Left kidney (tissue), 2 donors: Measurements from ENCODE around the gene KRTAP5-1. TPM values are rescaled to one million over a fixed set of nuclear protein-coding genes. Genes with fewer than 3 reads are reported as not detected.
"Not testable (repeated sequence)": the region's sequence is repeated elsewhere in the genome, so short reads cannot be mapped to it uniquely, and the experiment has no call there.

Experiments used
- DNase-seq: peaks from one replicate; pipeline ENCODE4 v3.0.0-alpha.2; 2013
- polyA plus RNA-seq: library from polyadenylated mRNA; unstranded; fragments of 120-200 nt; gene quantifications from one replicate; pipeline ENCODE4 v1.2.1, GENCODE V29; 2013; ENCODE audit not compliant: insufficient read length

KRTAP5-1 gene
- polyA plus RNA-seq, 1 donor, result 0.35 TPM

DNA sequence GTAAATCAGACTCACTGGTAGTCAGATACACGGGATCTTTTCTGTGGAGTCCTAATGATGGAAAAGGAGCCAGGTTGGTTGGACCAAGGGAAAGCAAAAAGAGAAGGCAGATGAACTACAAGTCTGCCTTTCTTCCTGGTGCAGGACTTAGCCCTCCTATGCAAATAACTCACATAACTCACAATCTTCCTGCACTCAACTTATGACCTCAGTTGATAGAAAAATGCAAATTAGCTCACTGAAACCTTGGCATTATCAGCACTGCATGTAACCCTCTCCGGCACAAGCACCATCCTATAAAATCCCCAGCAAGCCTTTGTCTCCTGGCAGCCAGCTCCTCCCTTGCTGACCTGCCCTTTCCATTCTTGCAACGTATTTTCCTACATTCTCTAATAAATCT is 16.6 kb upstream of the KRTAP5-1 start:
- DNase-seq, result not testable (repeated sequence)

DNA sequence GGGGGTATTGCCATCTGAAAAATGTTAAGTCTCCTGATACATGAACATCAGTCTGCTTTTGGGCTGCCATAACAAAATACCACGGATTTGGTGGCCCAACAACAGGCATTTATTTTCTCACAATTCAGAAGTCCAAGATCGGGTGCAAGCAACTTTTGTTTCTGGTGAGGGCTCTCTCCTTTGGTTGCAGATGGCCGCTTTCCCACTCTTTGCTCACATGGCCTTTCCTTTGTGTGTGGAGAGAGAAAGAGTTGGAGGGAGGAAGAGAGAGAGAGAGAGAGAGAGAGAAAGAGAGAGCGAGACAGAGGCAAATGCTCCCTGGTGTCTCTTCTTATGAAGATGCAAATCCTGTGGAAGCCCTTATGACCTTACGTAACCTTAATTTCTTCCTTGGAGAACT is 15.5 kb upstream of the KRTAP5-1 start:
- DNase-seq, result no peak

DNA sequence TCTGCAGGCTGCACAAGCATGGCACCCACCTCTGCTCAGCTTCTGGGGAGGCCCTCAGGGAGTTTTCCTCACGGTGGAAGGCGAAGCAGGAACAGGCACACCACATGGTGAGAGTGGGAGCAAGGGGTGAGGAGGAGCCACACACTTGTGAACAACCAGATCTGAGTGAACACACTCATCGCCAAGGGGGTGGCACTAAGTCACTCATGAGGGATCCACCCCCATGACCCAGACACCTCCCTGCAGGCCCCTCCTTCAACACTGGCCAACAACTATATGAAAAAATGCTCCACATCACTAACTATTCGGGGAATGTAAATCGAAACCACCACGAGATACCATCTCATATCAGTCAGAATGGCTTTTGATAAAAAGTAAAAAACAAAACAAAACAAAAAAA is 13.7 kb upstream of the KRTAP5-1 start:
- DNase-seq, result no peak

DNA sequence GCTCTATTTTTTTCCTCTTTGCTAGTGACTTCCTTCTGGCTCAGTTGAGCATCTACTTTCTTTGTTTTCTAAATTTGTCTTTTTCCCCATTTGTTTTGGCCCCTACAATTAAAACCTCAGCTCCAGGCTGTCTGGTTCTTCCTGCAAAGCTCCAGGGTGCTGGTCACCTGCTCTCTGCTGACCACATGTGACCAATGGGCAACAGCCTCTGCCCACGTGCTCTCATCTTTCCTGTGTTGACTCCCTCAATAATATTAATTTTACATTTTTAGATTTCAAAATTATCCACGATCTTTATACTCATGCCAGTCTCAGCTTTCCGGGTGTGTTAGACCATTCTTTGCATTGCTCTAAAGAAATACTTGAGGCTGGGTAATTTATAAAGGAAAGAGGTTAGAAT is 13.3 kb upstream of the KRTAP5-1 start:
- not testable (repeated sequence) for DNase-seq

DNA sequence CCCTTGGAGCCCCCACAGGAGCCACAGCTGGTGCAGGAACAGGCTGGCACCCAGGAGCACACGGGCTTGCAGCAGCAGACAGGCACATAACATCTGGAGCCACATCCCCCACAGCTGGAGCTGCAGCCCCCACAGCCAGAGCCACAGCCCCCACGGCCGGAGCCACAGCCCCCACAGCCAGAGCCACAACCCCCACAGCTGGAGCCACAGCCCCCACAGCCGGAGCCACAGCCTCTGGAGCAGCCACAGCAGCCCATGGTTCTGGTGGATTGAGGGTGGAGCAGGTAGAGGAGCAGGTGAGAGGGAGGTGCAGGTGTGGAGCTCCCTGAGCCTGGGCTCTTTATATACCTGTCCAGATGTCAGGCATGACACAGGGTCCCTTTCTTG is 12.9 kb upstream of the KRTAP5-1 start, which contains the start of gene KRTAP5-2:
Gene KRTAP5-2, minus strand, starts transcription at position 301 of the 387 bp plus-strand sequence. Its CDS starts 44 bp downstream, at position 257.
- DNase-seq, result no peak

DNA sequence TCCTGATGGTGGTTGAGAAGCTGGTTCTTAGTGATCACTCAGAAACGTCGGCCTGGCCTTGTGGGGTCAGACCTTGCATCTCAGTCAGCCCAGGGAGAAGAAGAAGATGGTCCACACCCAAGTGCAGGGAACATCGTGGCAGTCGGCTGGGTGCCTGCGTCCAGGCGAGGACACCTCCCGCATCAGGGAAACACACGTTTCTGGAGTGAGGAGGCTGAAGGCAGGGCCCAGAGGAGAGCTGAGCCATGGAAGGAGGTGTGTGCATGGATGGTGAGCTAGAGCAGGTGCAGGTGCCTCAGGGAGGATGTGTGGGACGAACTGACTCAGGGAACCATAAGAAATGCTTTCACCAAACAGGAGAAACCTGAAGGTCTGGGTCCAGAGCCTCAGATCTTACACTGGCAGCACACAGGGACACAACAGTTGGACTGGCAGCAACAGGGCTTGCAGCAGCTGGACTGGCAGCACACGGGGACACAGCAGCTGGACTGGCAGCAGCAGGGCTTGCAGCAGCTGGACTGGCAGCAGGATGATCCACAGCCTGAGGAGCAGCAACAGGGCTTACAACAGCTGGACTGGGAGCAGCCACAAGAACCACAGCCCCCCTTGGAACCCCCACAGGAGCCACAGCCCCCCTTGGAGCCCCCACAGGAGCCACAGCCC is 12.4 kb upstream of the KRTAP5-1 start:
- no peak for DNase-seq

DNA sequence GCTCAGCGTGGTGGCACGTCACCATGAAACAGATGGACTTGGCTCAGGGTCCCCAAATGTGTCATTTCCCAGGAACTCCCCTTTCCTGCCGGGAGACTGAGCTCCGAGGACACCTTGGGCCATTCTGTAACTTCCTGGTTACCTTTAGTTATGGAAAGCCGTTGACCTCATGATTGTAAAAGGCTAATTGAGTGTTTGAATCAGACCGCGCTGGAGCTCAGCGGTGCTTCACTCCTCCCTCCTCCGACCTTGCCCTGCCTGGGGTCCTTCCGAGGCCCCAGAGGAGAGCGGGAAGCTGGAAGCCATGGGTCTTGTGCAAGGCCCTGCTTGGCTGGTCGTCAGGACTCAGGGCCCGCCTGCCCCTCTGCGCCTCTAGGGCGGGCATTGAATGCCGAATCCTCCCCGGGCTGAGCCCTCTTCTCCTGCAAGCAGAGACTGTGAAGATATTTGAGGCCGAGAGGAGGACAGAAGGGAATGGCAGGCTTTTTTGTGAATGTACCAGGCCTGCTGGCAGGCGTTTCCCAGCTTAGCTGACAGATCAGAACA is 11.6 kb upstream of the KRTAP5-1 start:
- DNase-seq, result not testable (repeated sequence)

DNA sequence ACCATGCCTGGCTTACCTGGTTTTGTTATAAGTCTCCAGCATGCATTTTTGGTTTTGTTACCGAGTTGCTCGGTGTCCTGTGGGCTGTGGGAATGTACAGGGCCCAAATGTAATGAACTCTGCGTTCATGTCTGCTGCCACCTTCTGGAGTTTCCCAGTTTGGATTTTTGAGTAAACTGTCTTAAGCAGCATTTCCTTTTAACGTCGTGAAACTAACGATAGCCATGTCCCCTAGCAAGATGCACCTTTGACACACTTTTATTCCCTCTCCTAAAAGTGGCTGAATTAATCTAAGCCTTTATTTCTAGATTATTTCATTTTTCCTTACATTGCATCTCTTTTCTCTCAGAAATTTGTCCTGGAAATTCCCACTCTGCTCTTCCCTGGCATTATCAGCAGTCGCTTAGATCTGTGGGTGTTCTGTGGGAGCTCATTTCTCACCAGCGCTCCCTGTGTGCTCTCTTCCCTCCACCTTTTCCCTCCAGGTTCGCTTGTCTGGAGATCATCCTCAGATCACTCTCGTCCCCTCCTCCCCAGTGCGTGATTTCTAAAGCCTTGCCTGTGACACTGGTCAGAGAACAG is 11.0 kb upstream of the KRTAP5-1 start:
- not testable (repeated sequence) for DNase-seq

DNA sequence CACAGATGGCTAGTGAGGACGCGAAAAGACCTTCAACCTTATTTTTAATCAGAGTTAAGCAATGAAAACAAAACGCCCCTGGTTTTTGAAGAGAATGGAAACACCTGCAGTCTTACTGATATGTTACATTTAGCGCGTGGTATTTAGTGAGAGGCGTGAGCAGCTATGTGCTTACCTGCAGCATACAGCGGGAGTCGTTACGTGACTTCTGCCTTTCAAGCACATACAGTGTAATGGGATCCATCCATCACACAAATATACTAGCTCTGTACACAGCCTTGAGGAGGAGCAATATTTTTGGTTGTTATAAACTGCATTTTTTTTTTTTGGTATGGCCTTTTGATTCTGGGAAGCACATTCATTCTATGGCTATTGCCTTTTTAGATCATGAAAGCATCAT is 7.5 kb upstream of the KRTAP5-1 start:
- DNase-seq, result no peak

DNA sequence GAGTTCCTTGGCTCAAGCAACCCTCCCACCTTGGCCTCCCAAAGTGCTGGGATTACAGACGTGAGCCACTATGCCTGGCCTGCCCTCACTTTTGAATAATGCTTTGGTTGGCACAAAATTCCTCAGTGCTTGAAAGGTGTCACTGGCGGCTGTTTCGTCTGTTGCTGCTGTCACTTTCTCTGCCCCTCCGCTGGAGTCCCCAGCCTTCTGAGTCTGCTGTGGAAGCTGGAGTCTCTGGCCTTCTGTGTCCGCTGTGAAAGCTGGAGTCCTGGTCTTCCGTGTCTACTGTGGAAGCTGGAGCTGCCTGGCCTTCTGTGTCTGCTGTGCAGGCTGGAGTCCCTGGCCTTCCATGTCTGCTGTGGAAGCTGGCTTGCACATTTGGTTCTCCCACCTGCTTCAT is 4.9 kb upstream of the KRTAP5-1 start:
- no peak for DNase-seq

DNA sequence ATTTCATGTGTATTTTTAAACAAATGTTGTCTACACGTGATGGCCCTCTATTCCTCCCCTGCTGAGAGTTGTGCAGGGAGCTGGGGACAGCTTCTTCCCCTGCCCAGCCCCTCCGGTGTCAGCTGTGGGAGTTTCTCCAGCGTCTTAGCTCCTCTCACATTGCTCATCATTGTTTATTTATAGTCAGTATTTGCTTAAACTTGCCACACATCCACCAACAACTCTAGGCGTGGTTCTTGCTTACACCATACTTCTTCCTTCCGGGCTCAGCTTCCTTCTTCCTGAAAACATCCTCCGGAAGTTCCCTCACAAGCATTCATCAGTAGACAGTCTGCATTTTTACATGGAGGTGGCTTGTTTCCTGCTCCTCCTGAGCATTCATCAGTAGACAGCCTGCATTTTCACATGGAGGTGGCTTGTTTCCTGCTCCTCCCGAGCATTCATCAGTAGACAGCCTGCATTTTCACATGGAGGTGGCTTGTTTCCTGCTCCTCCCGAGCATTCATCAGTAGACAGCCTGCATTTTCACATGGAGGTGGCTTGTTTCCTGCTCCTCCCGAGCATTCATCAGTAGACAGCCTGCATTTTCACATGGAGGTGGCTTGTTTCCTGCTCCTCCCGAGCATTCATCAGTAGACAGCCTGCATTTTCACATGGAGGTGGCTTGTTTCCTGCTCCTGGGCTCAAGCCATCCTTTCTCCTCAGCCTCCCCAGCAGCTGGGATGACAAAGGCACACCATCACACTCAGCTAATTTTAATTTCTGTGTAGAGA is 4.3 kb upstream of the KRTAP5-1 start:
- DNase-seq, result not testable (repeated sequence)

DNA sequence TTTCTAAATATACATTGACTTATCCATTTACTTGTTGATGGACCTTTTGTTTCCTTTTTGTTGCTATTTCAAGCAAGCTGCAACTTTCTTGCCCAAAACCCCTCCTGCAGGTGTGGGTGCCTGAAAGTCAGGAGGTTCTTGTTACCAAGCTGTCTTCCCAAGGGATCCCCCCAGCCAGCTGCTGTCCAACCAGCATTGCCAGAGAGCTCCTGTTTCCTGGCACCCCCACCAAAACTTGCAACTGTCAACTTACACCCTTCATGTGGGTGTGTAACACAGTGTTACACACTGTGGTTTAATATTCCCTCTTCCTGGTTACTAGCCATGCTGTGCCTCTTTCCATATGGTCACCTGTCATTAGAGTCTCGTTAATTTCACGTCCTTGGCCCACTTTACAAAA is 1.6 kb upstream of the KRTAP5-1 start:
- no peak for DNase-seq

DNA sequence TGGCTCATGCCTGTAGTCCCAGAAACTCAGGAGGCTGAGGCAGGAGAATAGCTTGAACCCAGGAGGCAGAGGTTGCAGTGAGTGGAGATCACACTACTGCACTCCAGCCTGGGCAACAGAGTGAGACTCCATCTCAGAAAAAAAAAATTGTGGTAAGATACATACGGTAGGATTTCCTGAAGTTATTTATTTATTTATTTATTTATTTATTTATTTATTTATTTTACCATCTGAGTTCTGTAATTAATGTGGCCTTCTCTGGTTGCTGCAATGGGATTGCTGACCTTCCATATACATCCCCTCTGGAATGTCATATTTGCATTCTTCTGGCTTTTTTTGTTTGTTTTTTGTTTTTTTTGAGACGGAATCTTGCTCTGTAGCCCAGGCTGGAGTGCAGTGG is 2.2 kb downstream of the KRTAP5-1 start:
- not testable (repeated sequence) for DNase-seq

DNA sequence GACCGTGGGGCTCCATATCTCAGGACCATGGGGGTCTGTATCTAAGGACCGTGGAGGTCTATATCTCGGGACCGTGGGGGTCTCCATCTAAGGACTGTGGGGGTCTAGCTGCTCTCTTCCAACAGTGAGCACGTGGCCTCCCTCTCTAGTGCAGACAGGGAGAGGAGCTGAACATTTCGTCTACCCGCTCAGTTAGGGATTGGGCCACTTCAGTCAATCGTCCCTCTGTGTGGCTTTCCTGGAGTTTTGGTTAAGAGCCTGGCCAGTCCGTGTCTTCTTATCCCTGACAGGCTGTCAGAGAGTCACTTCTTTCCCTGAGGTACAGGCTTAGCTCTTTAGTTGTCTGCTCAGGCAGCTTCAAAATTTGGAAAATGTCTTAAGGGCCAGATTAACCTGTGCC is 3.1 kb downstream of the KRTAP5-1 start:
- no peak for DNase-seq

DNA sequence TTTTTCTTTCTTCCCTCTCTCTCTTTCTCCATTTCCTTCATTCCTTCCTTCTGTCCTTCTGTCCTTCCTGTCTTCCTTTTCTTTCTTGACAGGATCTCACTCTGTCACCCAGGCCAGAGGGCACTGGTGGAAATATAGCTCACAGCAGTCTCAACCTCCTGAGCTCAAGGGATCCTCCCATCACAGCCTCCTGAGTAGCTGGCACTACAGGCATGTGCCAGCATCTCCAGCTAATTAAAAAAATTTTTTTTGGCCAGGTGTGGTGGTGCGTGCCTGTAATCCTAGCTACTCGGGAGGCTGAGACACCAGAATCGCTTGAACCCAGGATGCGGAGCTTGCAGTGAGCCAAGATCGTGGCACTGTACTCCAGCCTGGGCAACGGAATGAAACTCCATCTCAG is 8.3 kb downstream of the KRTAP5-1 start:
- DNase-seq, result no peak

DNA sequence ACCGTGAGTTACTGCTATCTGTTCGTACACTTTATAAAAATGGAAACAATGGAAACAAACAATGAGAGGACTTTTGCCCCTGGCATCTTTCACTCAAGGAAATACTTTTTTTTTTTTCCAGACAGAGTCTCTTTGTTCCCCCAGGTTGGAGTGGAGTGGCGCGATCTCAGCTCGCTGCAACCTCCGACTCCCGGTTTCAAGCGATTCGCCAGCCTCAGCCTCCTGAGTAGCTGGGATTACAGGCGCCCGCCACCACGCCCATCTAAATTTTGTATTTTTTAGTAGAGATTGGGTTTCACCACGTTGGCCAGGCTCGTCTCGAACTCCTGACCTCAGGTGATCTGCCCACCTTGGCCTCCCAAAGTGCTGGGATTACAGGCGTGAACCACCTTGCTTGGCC is 9.3 kb downstream of the KRTAP5-1 start:
- not testable (repeated sequence) for DNase-seq

DNA sequence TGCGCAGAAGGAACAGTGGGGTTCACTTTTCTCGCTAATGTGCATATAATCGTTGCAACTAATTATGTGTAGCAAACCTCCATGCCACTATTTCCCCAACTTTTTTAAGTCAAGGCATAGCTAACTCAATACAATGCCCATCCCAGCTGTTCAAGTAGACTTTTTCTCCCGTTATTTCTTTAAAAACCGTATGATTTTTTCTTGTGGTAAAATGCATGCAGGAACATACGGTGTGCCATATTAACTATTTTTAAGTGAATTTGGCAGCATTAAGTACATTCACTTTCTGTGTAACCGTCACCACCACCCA is 10.2 kb downstream of the KRTAP5-1 start:
- DNase-seq, result no peak

DNA sequence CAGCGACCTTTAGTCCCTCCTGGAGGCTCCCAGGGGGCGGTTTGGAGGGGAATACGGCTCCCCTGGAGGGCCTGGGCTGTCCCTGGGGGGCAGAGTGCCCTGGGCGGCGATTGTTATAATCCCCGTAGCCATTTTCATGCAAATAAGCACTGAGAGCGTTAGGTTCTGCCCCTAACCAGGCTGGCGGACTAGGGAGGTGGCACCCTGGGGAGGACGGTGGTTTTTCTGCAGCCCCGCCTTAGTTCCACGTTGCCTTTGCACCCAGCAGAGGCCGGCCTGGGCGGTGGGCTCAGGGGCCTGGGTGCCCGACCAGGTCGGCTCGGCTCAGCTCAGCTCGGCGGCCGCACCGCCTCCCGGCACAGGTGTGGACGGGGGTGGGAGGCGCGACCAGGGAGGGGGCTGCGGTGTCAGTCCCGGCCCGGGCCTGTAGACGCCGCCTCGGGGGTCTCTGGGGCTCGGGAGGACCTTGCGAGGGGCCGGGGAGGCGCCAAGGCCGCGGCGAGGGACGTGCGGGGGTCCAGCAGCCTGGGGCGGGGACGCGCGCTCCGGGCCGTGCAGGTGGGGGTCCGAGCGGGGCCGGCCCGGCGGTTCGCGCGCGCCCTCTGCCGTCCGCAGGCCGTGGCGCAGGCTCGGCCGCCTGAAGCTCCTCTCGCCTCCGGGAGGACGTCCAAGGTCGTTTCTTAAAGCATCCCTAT is 10.7 kb downstream of the KRTAP5-1 start:
- DNase-seq, result no peak

DNA sequence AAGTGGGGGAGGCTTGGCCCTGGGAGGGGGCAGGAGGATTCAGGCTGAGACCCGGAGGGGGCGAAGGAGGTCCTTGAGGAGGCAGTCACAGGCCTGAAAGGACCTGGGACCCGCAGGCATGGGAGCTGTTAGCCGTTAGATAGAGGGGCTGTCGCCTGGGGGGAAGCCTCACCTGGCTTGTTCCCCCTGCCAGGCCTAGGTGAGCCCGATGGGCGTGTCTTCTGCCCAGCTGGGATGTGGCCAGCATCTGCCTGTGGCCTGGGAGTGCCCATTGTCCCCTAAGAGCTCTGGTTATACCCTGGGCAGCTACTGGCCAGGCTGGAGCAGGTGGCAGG is 11.2 kb downstream of the KRTAP5-1 start:
- no peak for DNase-seq

DNA sequence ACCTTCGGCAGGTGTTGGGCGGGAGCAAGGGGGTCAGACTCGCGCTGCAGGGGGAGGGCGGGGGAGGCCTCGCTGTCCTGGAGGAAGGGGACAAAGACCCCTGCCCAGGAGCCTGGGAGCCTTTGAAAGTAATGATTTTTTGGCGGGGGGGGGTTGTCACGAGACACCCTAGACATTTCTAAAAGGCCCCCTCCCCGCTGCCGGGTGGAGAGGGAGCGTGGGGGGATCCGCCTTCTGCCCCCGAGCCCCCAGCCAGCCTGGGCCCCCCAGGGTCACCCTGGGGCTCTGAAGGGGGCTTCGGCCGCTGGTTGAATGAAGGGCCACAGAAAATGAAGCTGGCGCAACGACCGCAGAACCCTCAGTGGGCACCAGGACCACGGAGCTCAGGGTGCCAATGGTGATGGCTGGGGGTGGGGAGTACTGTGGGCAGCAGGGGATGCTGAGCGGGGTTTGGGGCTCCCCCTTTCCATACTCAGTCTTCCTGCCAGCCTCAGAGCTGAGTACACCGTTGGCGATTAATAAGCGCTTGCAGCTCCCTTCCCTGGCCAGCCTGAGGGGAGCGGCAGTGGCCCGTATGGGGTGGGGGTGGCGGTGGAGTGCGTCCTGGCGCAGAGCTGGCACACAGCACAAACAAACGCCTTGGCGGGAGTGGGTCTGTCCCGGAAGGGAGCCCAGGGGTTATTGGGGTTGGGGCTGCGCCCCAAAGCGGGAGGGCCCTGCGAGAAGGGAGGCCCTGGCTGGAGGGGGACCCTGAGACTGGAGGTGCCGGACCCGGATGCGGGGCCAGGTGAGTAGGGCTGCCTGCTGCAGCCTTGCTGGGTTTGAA is 11.8 kb downstream of the KRTAP5-1 start:
- DNase-seq, result no peak

DNA sequence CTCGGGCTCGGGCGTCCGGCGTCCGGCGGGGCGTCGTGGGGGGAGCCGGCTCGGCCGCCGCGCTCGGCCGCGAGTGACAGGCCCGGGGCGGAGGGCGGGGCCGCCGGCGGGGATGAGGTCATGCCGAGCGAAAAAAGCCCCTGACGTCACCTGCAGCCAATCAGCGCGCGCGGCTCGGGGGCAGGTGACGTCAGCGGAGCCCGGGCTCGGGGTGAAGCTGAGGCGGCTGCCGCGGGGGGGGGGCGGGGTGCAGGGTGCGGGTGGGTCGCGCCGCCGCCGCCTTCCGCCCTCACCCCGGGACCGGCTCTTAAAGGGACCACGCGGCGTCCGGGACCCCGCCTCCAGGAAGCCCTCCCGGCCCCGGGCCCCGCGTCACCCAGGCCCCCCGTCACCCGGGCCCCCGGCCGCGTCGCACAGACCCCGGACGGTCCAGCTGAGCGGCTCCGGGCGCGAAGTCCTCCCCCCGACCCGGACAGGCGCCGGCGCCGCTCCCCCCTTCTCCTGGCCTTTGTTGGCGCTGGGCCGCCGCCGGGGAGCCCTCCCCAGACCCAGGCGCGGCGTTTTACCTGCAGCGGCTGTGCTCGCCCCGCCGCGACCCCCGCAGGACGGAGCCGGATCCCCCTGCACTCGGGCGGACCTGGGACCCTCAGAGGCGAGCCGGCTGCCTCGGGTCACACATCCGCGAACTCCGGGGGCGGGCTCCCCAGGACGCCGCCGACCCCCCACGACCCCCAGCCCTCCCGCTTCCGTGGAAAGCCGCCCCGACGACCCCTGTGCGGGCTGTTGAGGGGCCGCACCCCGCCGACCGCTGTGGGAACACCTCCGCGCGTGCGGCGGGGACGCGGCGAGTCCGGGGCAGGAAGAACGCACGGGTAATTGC is 12.6 kb downstream of the KRTAP5-1 start, which contains the start of gene DUSP8:
Gene DUSP8, minus strand, starts transcription at position 75 of the 880 bp plus-strand sequence. CDS start 6,445 bp downstream, outside the sequence.
- DNase-seq, result peak; percentile 77
